ENCODE data around the gene WSB1. TPM values are rescaled to one million over a fixed set of nuclear protein-coding genes. Genes with fewer than 3 reads are reported as not detected.
A peak's percentile ranks its signal among the peaks of the same experiment; 100 is the strongest.

Gene WSB1
- total and polyA plus RNA-seq, 2 of the 8 experiments (the other 6 are each of a cell fraction or from before 2014, with no cell fraction given), result 113 to 140 TPM

GRCh38 chr17:27284811-27285415 lies 9.0 kb upstream of the WSB1 start:
- Histone ChIP-seq H2BK20ac (ENCODE audit: low read length) (no peak overlapping the region), H3K4me2 (ENCODE audit: insufficient read depth in 1 of 2, low read depth in 2 of 2, low read length in 2 of 2) (no peak overlapping the region), H4K20me1 (replicated peaks in 1 of 2; ENCODE audit: control insufficient read depth in 1 of 2, insufficient read depth in 2 of 2, low read length in 2 of 2) (no peaks in the 10 kb centered on the region), H3K4me1 (replicated peaks in 1 of 4; ENCODE audit: control insufficient read depth in 3 of 4, insufficient read depth in 4 of 4, low read length in 3 of 4) (no peaks in the 10 kb centered on the region), H3K23ac (ENCODE audit: insufficient read length) (no peak overlapping the region), H2AK5ac (ENCODE audit: low read depth, low read length) (no peak overlapping the region), H2BK12ac (ENCODE audit: low read depth, low read length) (no peak overlapping the region), H2BK5ac (ENCODE audit: low read depth, low read length) (no peak overlapping the region), H3K36me3 (ENCODE audit: control insufficient read depth in 2 of 4, insufficient read depth in 4 of 4, low read length in 3 of 4) (no peaks in the 10 kb centered on the region), H3K9ac (replicated peaks in 1 of 4; ENCODE audit: extremely low read depth in 1 of 4, low read depth in 3 of 4, low read length in 3 of 4) (no peak overlapping the region), H4K8ac (ENCODE audit: extremely low read depth, insufficient read depth, low read length) (no peak overlapping the region), H3K18ac (ENCODE audit: extremely low read depth, low read length) (no peak overlapping the region), H3K9me3 (ENCODE audit: insufficient read depth in 2 of 2, low read depth in 1 of 2, low read length in 1 of 2) (no peaks in the 10 kb centered on the region), H4K91ac (replicated peaks; ENCODE audit: insufficient read length, low read length) (no peak overlapping the region), H3K27ac (ENCODE audit: low read depth, low read length) (no peak overlapping the region), H2AFZ (ENCODE audit: low read length) (peak overlapping the region; percentile 82), H4K5ac (ENCODE audit: insufficient read length, low read depth, low read length) (no peak overlapping the region), H2BK120ac (replicated peaks; ENCODE audit: low read depth, low read length) (no peak overlapping the region), H3K4ac (replicated peaks; ENCODE audit: insufficient read length, low read depth, low read length) (no peak overlapping the region), H2BK15ac (ENCODE audit: low read length) (no peak overlapping the region), H3K79me2 (ENCODE audit: control insufficient read depth in 1 of 2, insufficient read depth in 2 of 2, low read length in 2 of 2) (no peaks in the 10 kb centered on the region), H3K27me3 (replicated peaks in 1 of 4; ENCODE audit: control insufficient read depth in 3 of 4, extremely low read depth in 1 of 4, insufficient read depth in 3 of 4, low read length in 3 of 4) (no peaks in the 10 kb centered on the region; a peak in 1 of 7 replicates), H3K23me2 (ENCODE audit: low read depth, low read length) (no peaks in the 10 kb centered on the region), H3K14ac (ENCODE audit: insufficient read length) (no peak overlapping the region), H3K4me3 (ENCODE audit: extremely low read depth in 1 of 4, insufficient read depth in 2 of 4, low read depth in 3 of 4, low read length in 4 of 4) (no peak overlapping the region), H3K56ac (replicated peaks; ENCODE audit: insufficient read length, low read depth, low read length) (no peak overlapping the region), H3K79me1 (ENCODE audit: low read depth, low read length) (no peaks in the 10 kb centered on the region)
- FAIRE-seq (no peak), DNase-seq (ENCODE audit: low read depth in 1 of 2, low spot score in 2 of 2) (no peak)
- ChIA-PET CTCF (ENCODE audit: partially characterized antibody) (interaction anchor here (0.5 to 2.4 kb wide), 6 partner anchors 8 to 366 kb away, joined by 3 to 4 read pairs (median 3); no protein-coding TSS in a partner anchor), POLR2A (ENCODE audit: partially characterized antibody) (interaction anchor here (1.3 kb wide), 1 partner anchor 9 kb away, joined by 9 read pairs; the partner anchor contains the start of gene WSB1)
- WGBS, 2 experiments (ENCODE audit: extremely low coverage in 1 of 2, insufficient coverage in 1 of 2, insufficient read length in 1 of 2, insufficient replicate concordance in 2 of 2, low coverage in 1 of 2, low lambda C conversion rate in 2 of 2, missing lambda C conversion rate in 1 of 2), result 89% methylated on average over 5 of the region's 5 CpGs; no CpG with 5 or more reads in 1 of the 2 experiments
- no peak for TF ChIP-seq USF2 (IDR thresholded peaks at IDR 0.05; ENCODE audit: low read length)
- no peak for TF ChIP-seq CTBP2 (IDR thresholded peaks at IDR 0.05; ENCODE audit: borderline replicate concordance, insufficient read depth, insufficient read length, low read length)
- no peak for TF ChIP-seq CBX5 (IDR thresholded peaks at IDR 0.05; ENCODE audit: low read depth, low read length)
- no peak for TF ChIP-seq RFX5 (IDR thresholded peaks at IDR 0.05; ENCODE audit: borderline replicate concordance, low read depth, low read length)
- no peak for TF ChIP-seq JUN (IDR thresholded peaks at IDR 0.05; ENCODE audit: low read depth, low read length)
- no peak for TF ChIP-seq CTCF (IDR thresholded peaks at IDR 0.05; ENCODE audit: control extremely low read depth in 1 of 3, insufficient read depth in 1 of 3, low read depth in 1 of 3, low read length in 3 of 3)
- no peak for TF ChIP-seq CREB1 (IDR thresholded peaks at IDR 0.05)
- TF ChIP-seq RXRA (IDR thresholded peaks at IDR 0.05; ENCODE audit: insufficient read depth, low read depth, low read length), result no peak
- TF ChIP-seq POLR2AphosphoS5 (IDR thresholded peaks at IDR 0.05; ENCODE audit: low read depth, low read length), result no peak
- no peak for TF ChIP-seq RBBP5 (IDR thresholded peaks at IDR 0.05; ENCODE audit: borderline replicate concordance, low read depth, low read length)

Measured in H1 (cell line).